Measurements from ENCODE around the gene HRH1.

The HRH1 gene

DNA sequence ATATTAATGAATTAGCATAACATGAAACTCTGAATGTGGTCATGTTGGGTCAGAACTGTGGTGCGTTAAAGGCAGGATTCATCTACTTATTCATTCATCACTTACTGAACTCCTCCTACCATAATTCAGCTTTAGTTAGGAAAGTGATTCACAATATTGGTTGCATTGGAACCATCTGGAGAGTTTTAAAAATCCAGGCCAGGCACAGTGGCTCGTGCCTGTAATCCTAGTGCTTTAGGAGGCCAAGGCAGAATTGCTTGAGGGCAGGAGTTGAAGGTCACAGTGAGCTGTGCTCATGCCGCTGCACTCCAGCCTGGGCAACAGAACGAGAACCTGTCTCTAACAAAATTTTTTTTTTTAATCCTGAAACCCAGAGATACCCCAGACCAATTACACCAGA, 73.7 kb downstream of the HRH1 start:
- DNase-seq (ENCODE audit: insufficient read length, low spot score) = no peak
- FAIRE-seq = no peak
- no peak for TF ChIP-seq POLR2AphosphoS5 (IDR thresholded peaks at IDR 0.05; ENCODE audit: low read depth, low read length)
- no peak for TF ChIP-seq TAF1 (IDR thresholded peaks at IDR 0.05; ENCODE audit: low read depth, low read length)
- no peak for TF ChIP-seq POLR2A (IDR thresholded peaks at IDR 0.05; ENCODE audit: low read depth, low read length)
- no peak for TF ChIP-seq POU2F2 (IDR thresholded peaks at IDR 0.05; ENCODE audit: low read depth, low read length)
- no peak for TF ChIP-seq PAX5 (IDR thresholded peaks at IDR 0.05; ENCODE audit: insufficient read depth, low read length, severe bottlenecking)
- TF ChIP-seq SPI1 (IDR thresholded peaks at IDR 0.05; ENCODE audit: low read depth, low read length) = no peak

DNA sequence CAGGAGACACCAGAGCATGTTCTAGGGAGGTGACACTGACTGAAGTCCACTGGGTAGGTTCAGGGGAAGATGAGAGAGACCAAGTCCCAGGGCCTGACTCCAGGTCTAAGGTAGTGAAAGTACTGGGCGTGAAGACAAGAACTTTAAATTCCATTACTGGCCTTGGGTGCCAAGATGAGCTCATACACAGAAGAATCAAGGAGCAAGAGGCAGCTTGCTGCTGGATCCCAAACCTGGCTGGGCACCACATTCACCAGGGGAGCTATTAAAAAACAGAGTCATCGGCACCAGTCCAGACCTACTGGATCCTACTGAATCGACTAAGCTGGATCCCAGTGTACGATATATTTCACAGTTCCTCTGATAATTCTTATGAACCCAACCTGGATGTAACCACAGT, 75.8 kb downstream of the HRH1 start:
- no peak for FAIRE-seq
- TF ChIP-seq POLR2AphosphoS5 (IDR thresholded peaks at IDR 0.05; ENCODE audit: low read depth, low read length) (no peak), TAF1 (IDR thresholded peaks at IDR 0.05; ENCODE audit: low read depth, low read length) (no peak)
- no peak for DNase-seq (ENCODE audit: insufficient read length, low spot score)

DNA sequence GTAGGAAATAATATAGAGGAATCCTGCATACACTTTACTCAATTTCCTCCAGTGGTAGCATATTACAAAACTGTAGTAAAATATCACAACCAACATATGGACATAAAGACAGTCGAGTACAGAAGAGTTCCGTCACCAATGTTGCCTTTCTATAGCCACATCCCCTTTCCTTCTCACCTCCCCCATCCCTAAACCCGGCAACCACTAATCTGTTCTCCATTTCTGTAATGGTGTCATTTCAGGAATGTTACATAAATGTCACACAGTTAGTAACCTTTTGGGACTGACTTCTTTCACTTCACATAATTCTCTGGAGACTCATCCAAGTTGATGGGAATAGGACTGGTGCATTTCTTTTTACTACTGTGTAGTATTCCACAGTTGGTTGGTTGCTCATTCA, 76.5 kb downstream of the HRH1 start:
- TF ChIP-seq TAF1 (IDR thresholded peaks at IDR 0.05; ENCODE audit: low read depth, low read length) (no peak), POLR2A (IDR thresholded peaks at IDR 0.05; ENCODE audit: low read depth, low read length) (no peak), SPI1 (IDR thresholded peaks at IDR 0.05; ENCODE audit: low read depth, low read length) (no peak), POU2F2 (IDR thresholded peaks at IDR 0.05; ENCODE audit: low read depth, low read length) (no peak), POLR2AphosphoS5 (IDR thresholded peaks at IDR 0.05; ENCODE audit: low read depth, low read length) (no peak), PAX5 (IDR thresholded peaks at IDR 0.05; ENCODE audit: insufficient read depth, low read length, severe bottlenecking) (no peak)
- DNase-seq (ENCODE audit: insufficient read length, low spot score) (no peak), FAIRE-seq (no peak)

DNA sequence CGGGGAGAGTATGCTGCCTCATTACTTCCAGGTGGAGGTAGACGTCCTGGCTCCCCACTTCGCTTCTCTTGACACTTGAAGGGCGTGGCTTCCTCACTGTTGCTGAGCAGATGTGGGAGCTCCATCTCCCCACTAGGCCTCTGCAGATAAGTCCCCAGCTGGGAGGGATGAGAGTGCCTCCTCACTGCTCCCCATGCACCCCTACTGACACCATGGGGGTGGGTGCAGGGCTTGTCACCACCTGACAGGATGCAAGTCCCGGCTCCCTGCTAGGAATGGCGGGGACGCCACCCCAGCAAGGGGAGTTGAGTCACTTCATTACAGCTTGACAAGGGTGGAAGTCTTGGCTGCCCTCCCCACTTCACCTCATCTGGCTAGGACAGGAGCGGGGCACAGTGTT, 81.1 kb downstream of the HRH1 start:
- no peak for DNase-seq (ENCODE audit: insufficient read length, low spot score)
- FAIRE-seq = no peak
- no peak for TF ChIP-seq PAX5 (IDR thresholded peaks at IDR 0.05; ENCODE audit: insufficient read depth, low read length, severe bottlenecking)
- TF ChIP-seq POU2F2 (IDR thresholded peaks at IDR 0.05; ENCODE audit: low read depth, low read length) = no peak
- no peak for TF ChIP-seq TAF1 (IDR thresholded peaks at IDR 0.05; ENCODE audit: low read depth, low read length)
- TF ChIP-seq POLR2A (IDR thresholded peaks at IDR 0.05; ENCODE audit: low read depth, low read length) = no peak
- no peak for TF ChIP-seq POLR2AphosphoS5 (IDR thresholded peaks at IDR 0.05; ENCODE audit: low read depth, low read length)
- no peak for TF ChIP-seq SPI1 (IDR thresholded peaks at IDR 0.05; ENCODE audit: low read depth, low read length)

DNA sequence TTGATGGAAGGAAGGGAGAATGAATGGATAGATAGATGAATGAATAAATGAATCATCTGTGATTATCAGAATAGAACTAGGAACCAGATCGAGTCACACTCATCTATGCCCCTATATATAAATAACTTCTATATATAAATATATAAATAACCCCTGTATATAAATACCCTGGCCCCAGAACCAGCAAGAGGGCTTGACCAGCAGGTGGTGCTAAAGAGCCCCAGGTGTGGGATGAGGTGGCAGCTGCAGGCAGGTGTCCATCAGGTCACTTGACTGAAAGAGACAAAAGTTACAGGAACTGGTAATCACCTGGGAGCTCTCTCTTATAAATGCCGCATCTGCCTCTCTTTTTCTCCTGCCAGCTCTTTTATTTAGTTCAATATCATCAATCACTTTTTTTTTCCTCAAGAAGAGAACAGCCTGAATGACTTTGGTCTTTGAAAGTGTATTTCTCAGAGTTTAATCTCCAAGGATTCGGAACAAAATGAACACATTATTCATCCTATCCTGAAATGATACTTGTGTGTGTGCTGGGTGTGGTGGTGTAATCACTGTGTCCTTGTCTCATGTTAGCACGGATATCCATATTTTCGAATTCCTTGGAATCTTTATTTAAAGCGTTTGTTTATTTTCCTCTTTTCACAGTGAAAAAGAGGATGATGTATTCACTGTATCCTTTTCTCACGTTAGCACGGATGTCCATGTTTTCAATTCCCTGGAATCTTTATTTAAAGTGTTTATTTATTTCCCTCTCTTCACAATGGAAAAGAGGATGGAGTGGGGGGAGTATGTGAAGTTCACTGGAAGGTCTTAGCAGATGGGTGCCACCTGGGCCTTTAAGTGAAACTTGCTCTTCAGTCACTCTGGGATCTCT, 82.5 kb downstream of the HRH1 start:
- FAIRE-seq (no peak), DNase-seq (ENCODE audit: insufficient read length, low spot score) (peak; percentile 49)

DNA sequence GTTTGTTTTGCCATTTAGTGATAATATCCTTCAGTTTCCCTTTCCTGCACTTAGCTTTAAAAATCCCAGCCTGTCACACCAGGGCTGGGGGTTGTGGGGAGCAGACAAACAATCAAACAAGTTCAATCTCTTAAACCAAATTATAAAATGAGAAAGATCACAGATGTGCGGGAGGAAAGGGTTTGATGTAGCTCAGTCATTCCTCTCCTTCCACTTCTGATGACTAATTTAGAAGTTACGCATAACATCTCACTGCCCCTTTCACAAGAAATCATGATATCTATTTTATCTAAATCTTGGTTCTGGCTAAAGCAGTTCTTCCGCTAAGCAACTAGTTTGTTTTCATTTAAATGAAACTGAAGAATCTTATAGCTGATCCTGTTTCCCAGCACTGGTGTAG, 83.8 kb downstream of the HRH1 start:
- FAIRE-seq = no peak
- TF ChIP-seq POU2F2 (IDR thresholded peaks at IDR 0.05; ENCODE audit: low read depth, low read length) (no peak), PAX5 (IDR thresholded peaks at IDR 0.05; ENCODE audit: insufficient read depth, low read length, severe bottlenecking) (no peak), TAF1 (IDR thresholded peaks at IDR 0.05; ENCODE audit: low read depth, low read length) (no peak), SPI1 (IDR thresholded peaks at IDR 0.05; ENCODE audit: low read depth, low read length) (no peak)

More for the DNA sequence above, 82.5 kb downstream of the HRH1 start:
- TF ChIP-seq POU2F2 (IDR thresholded peaks at IDR 0.05; ENCODE audit: low read depth, low read length) = no peak
- TF ChIP-seq TAF1 (IDR thresholded peaks at IDR 0.05; ENCODE audit: low read depth, low read length) = no peak

DNA sequence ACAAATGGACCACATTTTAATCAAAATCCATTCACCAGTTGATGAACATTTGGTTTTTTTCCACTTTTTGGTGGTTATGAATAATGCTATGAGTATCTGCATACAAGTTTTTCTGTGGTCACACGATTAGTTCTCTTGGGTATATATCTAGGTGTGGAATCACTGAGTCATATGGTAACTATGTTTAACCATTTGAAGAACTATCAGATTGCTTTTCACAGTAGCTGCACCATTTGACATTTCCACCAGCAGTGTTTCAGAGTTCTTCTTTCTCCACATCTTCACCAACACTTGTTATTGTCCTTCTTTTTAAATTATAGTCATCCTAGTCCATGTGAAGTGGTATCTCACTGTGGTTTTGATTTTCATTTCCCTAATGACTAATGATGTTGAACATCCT, 84.6 kb downstream of the HRH1 start:
- no peak for FAIRE-seq
- DNase-seq (ENCODE audit: insufficient read length, low spot score) = no peak

More for the DNA sequence above, 83.8 kb downstream of the HRH1 start:
- DNase-seq (ENCODE audit: insufficient read length, low spot score) = no peak

DNA sequence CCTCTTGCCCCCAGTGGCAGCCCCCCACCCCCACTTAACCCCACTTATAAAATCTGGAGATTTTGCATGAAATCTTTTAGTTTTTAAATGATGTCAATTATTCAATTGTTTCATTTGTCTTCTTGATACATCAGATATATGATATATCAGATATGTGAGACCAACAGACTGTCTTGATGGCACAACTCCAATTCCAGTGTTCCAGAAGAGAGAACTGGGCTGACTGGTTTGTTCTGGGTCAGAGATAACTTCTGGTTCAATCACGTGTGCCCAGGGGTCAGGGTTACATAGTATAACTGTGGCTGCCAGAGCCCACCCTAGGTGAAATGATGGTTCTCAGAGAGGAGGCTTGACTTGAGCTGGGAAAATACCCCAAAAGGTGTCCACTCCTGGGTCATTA, 85.5 kb downstream of the HRH1 start:
- no peak for TF ChIP-seq POLR2AphosphoS5 (IDR thresholded peaks at IDR 0.05; ENCODE audit: low read depth, low read length)
- no peak for TF ChIP-seq TAF1 (IDR thresholded peaks at IDR 0.05; ENCODE audit: low read depth, low read length)
- TF ChIP-seq POU2F2 (IDR thresholded peaks at IDR 0.05; ENCODE audit: low read depth, low read length) = no peak
- no peak for TF ChIP-seq PAX5 (IDR thresholded peaks at IDR 0.05; ENCODE audit: insufficient read depth, low read length, severe bottlenecking)
- TF ChIP-seq SPI1 (IDR thresholded peaks at IDR 0.05; ENCODE audit: low read depth, low read length) = no peak
- TF ChIP-seq POLR2A (IDR thresholded peaks at IDR 0.05; ENCODE audit: low read depth, low read length) = no peak
- no peak for DNase-seq (ENCODE audit: insufficient read length, low spot score)
- no peak for FAIRE-seq

More for the DNA sequence above, 84.6 kb downstream of the HRH1 start:
- TF ChIP-seq POLR2A (IDR thresholded peaks at IDR 0.05; ENCODE audit: low read depth, low read length) = no peak
- no peak for TF ChIP-seq TAF1 (IDR thresholded peaks at IDR 0.05; ENCODE audit: low read depth, low read length)
- TF ChIP-seq PAX5 (IDR thresholded peaks at IDR 0.05; ENCODE audit: insufficient read depth, low read length, severe bottlenecking) = no peak
- no peak for TF ChIP-seq SPI1 (IDR thresholded peaks at IDR 0.05; ENCODE audit: low read depth, low read length)
- TF ChIP-seq POLR2AphosphoS5 (IDR thresholded peaks at IDR 0.05; ENCODE audit: low read depth, low read length) = no peak
- TF ChIP-seq POU2F2 (IDR thresholded peaks at IDR 0.05; ENCODE audit: low read depth, low read length) = no peak

DNA sequence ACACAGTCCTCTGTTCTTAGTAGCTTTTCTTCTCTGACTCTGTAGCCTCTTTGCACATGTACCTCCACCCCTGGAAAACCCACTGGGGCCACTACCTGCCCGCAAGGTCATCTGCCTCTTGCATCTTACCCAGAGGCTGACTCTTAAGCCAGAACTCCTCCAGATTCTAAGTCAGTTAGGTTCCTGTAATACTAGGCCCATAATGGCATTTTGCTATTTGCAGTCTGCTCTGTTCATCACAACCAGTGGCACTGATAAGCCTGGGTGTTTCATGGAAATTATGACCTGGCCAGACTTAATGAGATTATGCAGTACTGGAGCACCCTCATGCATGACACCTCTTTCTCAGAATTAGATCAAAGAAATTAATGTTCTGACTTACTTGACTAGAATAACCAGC, 86.2 kb downstream of the HRH1 start:
- TF ChIP-seq POLR2AphosphoS5 (IDR thresholded peaks at IDR 0.05; ENCODE audit: low read depth, low read length) (no peak), SPI1 (IDR thresholded peaks at IDR 0.05; ENCODE audit: low read depth, low read length) (no peak), PAX5 (IDR thresholded peaks at IDR 0.05; ENCODE audit: insufficient read depth, low read length, severe bottlenecking) (no peak), POLR2A (IDR thresholded peaks at IDR 0.05; ENCODE audit: low read depth, low read length) (no peak), TAF1 (IDR thresholded peaks at IDR 0.05; ENCODE audit: low read depth, low read length) (no peak), POU2F2 (IDR thresholded peaks at IDR 0.05; ENCODE audit: low read depth, low read length) (no peak)
- FAIRE-seq (no peak), DNase-seq (ENCODE audit: insufficient read length, low spot score) (no peak)

DNA sequence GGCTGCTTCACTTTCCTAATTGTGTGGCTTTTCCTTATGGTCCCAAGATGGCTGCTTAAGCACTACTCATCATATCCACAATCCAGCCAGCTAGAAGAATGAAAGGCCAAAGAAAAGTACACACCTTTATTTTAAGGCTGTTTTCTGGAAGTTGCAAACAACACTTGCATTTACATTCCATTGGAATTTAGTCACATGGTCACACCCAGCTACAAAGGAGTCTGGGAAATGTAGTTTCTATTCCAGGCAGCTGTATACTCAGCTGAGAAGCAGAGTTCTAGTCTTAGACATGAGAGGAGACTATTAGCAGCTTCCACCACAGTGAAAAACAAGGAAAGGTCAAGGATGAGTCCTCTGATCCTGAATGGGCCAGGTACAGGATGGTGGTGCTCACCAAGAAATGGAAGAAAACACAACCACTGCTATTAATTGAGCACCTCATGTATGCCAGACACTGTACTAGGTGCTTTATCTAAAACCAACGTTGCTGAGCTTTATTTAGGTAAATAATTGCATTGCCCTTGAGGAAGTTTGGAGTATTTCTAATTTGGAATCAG, 89.9 kb downstream of the HRH1 start:
- no peak for FAIRE-seq
- TF ChIP-seq POU2F2 (IDR thresholded peaks at IDR 0.05; ENCODE audit: low read depth, low read length) = no peak
- no peak for TF ChIP-seq POLR2A (IDR thresholded peaks at IDR 0.05; ENCODE audit: low read depth, low read length)
- TF ChIP-seq TAF1 (IDR thresholded peaks at IDR 0.05; ENCODE audit: low read depth, low read length) = no peak
- TF ChIP-seq POLR2AphosphoS5 (IDR thresholded peaks at IDR 0.05; ENCODE audit: low read depth, low read length) = no peak
- no peak for TF ChIP-seq SPI1 (IDR thresholded peaks at IDR 0.05; ENCODE audit: low read depth, low read length)
- TF ChIP-seq PAX5 (IDR thresholded peaks at IDR 0.05; ENCODE audit: insufficient read depth, low read length, severe bottlenecking) = no peak
- no peak for DNase-seq (ENCODE audit: insufficient read length, low spot score)
